ENCODE data around the gene CATSPERD. TPM values are rescaled to one million over a fixed set of nuclear protein-coding genes. Genes with fewer than 3 reads are reported as not detected.
"Not testable (repeated sequence)": the region's sequence is repeated elsewhere in the genome, so short reads cannot be mapped to it uniquely, and the experiment has no call there.

Gene CATSPERD
- polyA plus RNA-seq, 1 donor: not detected

DNA sequence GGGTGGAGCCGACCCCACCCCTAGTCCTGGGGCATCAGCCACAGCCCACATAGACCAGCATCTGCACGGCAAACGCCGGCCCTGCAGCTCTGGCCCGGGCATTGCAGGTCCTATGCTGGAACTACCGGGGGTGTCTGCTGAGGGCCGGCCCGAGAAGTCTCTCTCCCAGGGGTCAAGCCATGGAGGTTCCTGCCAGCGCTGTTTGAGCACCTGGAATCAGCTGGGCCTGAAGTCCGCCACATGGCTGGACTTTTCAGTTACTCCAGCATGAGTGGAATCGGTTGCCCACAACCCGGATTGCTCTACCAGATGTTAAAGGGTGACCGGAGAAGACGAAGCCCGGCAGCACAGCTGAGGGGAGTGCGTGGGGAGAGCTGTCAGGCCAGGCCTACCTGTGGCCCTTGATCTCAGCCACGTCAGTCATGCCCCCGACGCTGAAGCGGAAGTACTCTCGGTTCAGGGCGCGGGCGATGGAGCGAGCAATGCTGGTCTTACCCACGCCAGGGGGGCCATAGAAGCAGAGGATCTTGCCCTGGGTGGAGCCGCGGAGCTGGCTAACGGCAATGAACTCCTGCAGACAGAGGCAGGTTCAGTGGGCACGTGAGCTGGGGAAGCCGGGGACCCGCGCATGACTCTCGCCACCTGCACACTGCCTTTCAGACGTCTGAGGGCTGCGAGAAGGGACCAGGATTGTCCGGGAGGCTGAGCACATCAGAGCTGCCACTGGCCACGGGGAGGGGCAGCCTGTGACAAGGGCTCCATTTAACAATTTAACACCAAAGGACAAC lies 21.6 kb upstream of the CATSPERD start:
- DNase-seq: no peak

- DNase-seq: no peak
These were observed 19.9 kb upstream of the CATSPERD start for GRCh38 chr19:5700455-5701092.

DNA sequence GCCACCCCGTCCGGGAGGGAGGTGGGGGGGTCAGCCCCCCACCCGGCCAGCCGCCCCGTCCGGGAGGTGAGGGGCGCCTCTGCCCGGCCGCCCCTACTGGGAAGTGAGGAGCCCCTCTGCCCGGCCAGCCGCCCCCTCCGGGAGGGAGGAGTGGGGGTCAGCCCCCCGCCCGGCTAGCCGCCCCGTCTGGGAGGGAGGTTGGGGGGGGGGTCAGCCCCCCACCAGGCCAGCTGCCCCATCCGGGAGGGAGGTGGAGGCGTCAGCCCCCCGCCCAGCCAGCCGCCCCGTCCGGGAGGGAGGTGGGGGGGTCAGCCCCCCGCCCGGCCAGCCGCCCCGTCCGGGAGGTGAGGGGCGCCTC lies 18.4 kb upstream of the CATSPERD start:
- DNase-seq: not testable (repeated sequence)

DNA sequence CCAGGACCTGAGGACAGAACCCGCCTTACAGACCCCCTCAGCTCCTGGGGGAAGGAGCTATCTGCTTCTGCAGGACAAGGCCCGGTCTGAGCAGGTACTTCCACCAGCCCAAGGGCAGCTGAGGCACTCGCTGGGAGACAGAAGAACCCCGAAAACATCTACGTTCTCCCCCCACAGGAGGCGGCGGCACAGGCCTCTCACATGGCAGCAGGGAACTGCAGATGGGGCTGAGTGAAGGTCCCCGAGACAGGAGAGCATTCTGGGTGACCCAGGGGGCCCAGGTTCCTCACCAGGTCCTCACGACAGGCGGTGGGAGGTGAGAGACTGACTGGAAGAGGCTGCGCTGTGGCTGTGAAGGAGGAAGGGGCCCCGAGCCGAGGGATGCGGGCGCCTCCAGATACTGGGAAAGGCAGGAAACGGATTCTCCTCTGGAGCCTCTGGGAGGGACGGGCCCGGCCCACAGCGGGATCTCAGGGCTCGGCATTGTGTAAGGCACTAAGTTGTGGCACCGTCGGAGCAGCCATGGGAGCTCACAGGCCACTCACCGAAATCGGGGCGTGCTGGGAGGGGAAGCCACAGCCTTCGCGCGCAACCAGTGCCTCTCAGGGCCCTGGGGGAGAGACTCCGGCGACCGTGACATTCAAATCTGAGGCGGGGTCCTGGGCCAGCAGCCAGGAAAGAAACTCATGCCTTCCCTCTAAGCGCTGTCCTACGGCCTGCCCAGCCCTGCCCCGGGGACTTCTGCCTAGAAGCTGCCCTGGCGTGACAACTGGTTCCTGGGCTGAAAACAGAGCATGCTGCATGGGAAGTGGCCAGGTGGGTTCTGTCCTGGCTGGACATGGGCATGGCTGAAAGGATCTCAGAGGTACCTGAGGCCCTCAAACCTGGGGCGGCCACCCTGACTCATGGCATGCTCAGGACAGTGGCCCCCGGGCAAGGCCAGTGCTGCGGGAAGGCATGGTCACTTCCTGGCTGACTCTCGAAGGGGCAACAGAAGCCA lies 16.3 kb upstream of the CATSPERD start:
- no peak for DNase-seq

GRCh38 chr19:5705552-5705951 lies 14.9 kb upstream of the CATSPERD start:
- no peak for DNase-seq

DNA sequence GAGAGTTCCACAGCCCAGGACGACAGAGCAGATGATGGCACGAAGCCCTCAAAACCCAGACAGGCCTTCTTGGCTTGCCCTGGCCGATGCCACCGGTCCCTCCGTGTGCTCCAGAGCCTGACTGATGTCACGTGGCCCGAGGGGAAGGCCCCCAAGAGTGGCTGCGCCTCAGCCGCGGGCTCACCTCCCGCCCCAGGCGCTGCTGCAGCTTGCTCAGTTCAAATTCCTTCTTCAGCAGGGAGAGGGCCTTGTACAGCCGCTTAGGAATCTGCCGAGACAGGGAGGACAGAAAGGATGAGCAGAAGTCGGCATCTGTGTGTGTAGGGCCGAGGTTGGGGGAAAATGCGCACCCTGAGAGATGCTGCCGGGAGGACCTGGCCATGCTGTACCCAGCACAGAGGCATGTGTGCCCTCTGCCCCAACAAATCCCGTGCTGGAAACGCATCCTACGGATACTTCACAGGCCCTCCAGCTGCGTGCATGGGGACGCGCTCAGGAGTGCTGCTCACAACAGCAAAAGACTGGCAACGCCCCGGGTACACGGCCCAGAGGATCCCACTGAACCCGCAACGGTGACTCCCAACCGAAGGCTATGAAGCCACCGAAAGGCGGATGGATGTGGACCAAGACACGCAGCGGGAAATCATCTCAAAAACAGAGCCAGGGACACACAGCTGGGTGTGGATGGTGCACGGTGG lies 13.4 kb upstream of the CATSPERD start:
- DNase-seq: no peak

DNA sequence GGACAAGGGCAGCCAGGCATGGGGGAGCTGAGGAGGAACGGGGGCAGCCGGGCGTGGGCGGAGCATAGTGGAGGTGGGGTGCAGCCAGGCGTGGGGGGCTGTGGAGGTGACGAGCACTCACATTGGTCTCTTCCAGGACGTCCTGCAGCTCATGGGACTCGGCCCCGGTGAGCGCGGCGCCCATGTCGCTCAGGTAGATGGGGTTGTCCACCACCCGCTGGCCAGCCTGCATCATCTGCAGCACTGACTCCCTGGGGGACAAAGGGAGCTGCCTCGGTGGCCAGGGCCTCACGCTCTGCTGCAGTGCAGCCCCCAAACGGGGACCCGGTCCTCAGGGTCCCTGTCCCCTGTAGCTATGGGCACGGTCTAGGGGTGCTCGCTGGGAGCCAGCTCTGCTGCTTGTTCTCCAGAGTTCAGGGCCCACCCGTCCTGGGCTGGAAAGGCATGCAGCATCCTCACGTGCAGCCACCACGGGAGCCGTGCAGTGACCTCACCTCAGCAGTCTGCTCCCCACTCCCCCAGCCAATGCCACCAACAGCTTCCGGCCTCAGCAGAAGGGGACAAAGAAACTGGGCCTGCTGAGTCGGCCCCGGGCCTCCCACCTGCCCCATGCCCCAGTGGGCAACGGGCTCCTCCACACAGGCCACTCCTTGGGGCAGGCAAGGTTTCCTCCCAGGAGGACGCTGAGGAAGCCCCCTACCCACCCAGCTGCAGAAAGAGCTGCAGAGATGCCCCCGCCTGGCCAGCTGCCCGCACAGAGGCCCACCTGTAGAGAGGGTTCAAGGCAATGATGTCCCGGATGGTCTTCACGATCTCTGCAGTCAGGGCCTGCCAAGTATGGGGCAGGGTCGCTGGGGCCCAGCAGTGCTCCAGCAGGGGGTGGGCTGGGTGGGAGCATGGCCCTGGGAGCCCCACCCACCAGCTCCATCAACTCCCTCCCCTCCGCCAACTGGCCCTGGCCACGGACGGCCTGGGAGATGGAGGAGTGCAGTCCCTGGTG lies 12.6 kb upstream of the CATSPERD start:
- no peak for DNase-seq

GRCh38 chr19:5711025-5711424 lies 9.4 kb upstream of the CATSPERD start:
- no peak for DNase-seq

DNA sequence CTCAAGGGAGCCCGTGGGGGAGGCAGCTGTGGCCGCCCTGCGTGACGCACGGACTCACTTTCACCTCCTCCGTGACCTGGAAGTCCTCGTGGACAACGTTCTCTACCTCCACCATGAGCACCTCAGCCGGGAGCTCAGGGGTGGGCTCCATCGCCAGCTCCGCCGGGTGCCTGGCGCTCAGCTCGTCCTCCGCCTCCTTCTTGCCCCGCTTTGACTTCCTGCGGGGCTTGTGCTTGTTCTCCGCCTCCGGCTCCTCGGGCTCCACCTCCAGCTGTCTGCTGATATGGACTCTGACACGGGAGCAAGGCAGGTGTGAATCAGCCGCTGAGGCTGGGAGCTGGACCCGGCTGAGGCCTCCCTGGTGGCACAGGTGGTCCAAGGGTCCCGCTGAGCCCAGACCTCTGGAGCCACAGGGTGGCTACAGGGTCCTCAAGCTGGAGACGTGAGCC lies 8.7 kb upstream of the CATSPERD start:
- no peak for DNase-seq

- DNase-seq: no peak
These were observed 7.2 kb upstream of the CATSPERD start for GRCh38 chr19:5713228-5713627.

- no peak for DNase-seq
These were observed 5.6 kb upstream of the CATSPERD start for GRCh38 chr19:5714816-5715215.

GRCh38 chr19:5717215-5717935 lies 3.1 kb upstream of the CATSPERD start:
- no peak for DNase-seq

- DNase-seq: no peak
These were observed 2.3 kb upstream of the CATSPERD start for GRCh38 chr19:5718037-5718578.

DNA sequence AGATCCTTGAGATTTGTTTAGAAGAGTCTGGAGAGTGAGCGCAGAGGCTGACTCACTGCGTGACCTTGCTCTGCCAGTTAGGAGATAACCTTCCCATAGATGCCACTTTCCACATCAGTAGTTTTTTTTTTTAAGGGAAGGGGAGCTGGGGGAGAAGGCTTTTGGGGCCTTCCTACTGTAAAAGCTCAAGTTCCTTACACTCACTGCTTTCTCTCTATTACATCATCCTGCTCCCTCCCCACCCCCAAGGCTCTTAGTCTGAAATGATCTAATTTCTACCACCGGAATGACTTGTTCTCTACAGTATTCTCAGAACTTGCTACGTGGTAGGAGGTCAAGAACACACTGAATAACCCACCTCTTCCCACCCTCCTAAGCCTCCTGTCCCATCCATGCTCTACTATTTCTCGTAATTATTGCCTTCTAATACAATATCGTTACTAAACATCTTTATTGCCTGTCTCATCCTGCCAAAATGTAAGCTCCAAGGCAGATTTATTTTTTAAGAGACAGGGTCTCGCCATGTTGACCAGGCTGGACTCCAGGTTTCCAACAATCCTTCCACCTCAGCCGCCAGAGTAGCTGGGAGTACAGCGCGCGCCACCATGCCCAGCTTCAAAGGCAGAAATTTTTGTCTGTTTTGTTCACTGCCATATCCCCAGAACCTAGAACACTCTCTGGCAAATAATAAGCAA lies 1.7 kb upstream of the CATSPERD start:
- DNase-seq: no peak

GRCh38 chr19:5719274-5719960 lies 1.0 kb upstream of the CATSPERD start:
- DNase-seq: no peak

DNA sequence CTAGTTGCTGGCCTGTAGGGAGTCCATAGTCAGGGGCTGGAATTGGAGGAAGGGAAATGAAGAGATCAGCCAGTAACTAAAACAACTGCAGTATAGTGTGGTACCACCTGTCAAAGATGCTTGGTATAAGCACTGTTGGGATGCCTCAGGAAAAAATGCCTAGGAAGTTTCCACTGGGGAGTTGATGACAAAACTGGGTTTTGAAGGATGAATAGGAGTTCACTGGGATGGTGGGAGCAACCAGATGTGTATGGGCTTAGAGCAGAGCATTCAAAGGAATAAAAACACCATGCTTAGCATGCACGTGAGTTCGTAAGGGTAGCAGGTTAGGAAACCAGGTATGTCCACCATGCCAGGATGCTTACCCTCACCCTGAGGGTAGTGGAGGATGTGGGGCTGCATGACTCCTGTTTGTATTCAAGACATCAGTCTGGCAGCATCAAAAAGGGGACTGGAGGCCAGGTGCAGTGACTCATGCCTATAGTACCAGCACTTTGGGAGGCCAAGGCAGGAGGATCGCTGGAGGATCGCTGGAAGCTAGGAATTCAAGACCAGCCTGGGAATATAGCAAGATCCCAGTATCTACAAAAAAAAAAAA lies 7.1 kb downstream of the CATSPERD start:
- no peak for DNase-seq

DNA sequence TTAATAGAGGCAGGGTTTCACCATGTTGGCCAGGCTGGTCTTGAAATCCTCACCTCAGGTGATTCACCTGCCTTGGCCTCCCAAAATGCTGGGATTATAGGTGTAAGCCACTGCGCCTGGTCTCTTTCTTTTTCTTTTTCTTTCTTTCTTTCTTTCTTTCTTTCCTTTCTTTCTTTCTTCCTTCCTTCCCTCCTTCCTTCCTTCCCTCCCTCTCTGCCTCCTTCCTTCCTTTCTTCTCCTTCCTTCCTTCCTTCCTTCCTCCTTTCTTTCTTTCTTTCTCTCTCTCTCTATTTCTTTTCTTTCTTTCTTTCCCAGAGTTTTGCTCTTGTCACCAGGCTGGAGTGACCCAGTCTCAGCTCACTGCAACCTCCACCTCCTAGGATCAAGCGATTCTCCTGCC lies 12.7 kb downstream of the CATSPERD start:
- not testable (repeated sequence) for DNase-seq

DNA sequence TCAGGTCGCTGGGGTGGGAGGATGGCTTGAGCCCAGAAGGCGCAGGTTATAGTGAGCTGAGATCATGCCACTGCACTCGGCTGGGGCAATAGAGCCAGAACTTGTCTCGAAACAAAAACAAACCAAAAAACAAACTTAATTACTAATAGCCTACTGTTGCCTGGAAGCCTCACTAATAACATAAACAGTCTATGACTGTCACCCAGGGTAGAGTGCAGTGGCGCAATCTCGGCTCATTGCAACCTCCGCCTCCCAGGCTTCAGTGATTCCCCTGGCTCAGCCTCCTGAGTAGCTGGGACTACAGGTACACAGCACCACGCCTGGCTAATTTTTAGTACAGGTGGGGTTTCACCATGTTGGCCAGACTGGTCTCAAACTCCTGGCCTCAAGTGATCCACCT lies 18.0 kb downstream of the CATSPERD start:
- no peak for DNase-seq
